Measurements from ENCODE around the gene SLC28A3.
A peak's percentile ranks its signal among the peaks of the same experiment; 100 is the strongest.

The SLC28A3 gene

GRCh38 chr9:84296146-84296843 is 44.3 kb downstream of the SLC28A3 start:
- no peak for DNase-seq

DNA sequence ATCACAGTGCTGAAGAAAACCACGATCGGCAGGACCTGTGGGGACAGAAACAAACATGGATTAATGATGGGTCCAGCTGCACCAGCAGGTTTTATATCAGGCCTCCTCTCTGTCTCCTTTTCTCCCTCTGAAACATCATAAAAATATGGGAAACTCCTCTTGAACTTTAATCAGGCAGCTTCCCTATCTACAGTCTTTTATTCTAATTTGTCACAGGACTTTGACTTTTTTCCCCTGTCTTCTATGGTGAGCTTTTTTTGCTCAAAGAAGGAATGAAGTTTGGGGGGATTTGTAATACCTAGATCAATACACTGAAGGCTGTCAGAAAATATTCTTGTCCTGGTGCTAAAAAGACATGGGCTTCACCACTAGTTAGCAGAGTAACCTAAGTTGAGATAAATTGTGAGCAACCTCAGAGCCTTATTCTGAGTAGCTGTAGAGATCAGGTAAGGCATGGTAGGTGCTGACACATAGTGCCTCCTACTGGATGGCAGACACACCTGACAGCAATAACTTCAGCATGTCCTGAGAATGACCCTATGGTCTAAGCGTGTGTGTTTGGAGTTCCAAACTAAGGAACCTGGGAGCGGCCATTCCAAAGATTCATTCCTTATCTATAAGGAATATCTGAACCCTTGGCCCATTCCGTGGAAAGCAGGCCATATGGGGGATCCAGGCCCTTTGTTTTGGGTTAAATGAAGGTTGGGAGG is 46.2 kb downstream of the SLC28A3 start:
- DNase-seq, result no peak

DNA sequence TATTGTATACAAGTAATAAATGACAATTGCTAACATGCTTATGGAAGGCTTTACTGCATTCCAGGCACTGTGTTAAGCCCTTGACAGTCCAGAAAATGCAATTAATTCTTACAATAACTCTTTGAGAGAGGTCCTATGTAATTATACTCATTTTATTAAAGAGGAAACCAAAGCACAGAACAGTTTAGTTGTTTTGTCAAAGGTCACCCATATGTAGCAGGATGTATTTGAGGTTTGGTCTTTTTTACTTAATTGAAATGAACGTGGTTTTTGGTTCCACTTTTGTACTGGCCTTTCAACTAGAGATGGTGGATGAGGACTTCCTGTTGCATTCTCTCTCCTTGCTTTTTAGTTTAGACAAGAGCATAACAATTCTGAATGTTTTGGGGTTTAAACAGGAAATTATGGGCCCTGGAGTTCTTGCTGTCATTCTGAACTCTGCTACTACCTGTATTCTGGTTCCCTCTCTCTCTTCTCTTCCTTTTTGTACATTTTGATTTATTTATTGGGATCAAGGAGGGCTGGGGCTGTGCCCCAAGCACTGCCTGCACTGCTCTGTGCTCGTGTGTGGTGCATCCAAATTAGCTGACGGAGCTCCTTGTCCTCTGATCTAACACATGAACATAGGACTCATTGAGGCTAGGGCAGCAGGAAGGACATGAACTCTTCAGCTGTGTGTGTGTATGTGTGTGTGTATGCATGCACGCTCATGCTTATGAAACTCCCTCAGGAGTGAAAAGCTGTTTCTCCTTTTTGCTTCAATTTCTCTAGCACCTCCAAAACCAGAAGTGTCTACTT is 47.4 kb downstream of the SLC28A3 start:
- DNase-seq, result no peak

DNA sequence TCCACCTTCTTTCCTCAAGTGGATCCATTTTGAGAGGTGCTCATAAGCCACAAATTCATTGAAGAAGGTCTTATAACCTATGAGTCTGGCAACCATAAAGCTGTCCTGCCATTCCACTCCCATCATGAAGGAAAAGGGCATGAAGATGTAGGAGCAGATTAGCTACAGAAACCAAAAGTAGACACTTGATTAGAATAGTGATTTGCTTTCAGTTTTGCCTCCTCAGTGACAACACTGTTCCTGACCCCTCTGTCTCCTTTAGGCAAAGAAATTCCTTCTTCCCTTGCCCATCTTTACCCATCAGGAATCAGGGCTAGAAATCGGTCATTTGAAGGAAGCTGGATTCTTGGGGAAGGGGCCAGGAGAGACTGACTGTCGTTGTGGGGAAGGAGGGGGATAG is 55.2 kb downstream of the SLC28A3 start:
- DNase-seq, result no peak

DNA sequence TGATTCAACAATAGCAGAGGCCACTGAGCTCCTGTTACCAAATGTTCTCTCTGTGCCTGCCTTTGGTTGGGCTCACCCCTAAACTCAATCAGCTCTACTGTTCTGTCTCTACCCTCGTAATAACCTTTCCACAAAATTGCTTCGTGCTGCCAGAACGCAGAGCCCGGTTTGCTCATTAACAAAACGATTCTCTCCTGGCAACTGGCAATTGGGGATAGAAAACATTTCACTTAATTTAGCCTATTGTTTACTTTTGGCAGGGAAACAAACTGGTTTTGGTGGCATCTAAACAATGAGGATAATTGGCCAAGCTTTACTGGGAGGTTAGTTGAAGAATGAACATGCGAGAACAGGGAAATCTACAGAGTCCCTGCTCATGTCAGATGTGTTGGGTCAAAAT is 56.6 kb downstream of the SLC28A3 start:
- DNase-seq, result no peak

DNA sequence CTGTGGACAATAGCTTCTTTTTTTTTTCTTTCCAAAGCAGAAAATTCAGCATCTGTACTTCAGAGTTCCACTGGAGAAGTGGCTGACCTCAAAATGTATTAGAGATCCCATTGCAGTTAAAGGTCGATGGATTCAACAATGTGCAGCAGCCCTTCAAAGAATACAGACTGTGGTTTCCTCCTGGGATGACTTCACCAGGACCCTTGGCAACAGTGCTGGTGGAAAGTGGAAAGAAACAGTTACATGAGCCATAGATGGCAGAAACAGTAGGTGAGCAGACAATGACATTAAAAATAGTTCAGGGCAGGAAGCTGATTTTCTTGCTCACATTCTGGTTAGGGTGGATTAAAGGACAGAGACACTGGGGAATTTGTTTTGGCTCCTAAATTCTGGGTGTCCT is 62.4 kb downstream of the SLC28A3 start:
- DNase-seq, result no peak

GRCh38 chr9:84277646-84278045 is 62.9 kb downstream of the SLC28A3 start:
- DNase-seq, result no peak

DNA sequence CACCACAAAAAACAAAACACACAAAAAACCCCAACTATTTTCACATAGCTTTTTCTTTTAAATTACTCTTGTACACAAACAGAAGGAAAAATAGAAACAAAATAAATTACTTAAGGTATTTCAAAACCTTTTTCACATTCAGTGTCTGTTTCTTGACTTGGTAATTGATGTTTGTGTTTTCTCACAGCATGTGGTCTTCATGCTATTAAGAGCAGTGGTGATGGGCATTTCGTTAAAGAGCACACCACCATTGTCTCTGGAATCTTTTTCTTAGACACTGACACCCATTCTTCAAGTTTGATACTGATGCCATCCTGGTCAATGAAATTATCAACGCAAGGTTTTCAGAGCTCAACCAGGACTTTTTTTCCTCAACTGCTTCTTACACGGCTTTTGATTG is 63.8 kb downstream of the SLC28A3 start:
- DNase-seq, result no peak

- no peak for DNase-seq
Observed at GRCh38 chr9:84271921-84272556, 68.5 kb downstream of the SLC28A3 start.

- DNase-seq, result peak; percentile 11
Observed at GRCh38 chr9:84271531-84271900, 69.0 kb downstream of the SLC28A3 start.

- no peak for DNase-seq
Observed at GRCh38 chr9:84270847-84271530, 69.6 kb downstream of the SLC28A3 start.

- no peak for DNase-seq
Observed at GRCh38 chr9:84266087-84266561, 74.4 kb downstream of the SLC28A3 start.

- DNase-seq, result no peak
Observed at GRCh38 chr9:84264307-84265029, 76.1 kb downstream of the SLC28A3 start.

- peak; percentile 17 for DNase-seq
Observed at GRCh38 chr9:84261070-84261746, 79.3 kb downstream of the SLC28A3 start.

- no peak for DNase-seq
Observed at GRCh38 chr9:84258371-84258770, 82.2 kb downstream of the SLC28A3 start.

DNA sequence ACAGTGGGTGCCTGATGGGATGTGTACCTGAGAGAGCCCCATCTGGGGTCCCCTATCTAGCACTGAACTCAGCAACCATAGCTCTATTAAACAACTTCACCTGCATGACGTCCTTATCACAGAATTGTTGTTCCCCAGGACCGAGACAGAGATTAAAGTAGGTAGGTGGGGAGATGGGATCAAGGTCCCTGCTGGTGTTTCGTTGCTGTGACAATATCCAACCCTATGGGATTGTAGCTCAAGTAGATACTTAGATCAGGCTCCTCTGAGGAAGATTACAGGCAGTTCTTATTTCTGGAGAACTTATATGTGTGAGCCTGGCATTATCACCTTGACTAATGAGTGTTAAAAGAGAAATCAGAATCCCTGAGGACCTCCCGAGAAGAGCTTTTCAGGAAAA is 84.9 kb downstream of the SLC28A3 start:
- no peak for DNase-seq

GRCh38 chr9:84254972-84255371 is 85.6 kb downstream of the SLC28A3 start:
- no peak for DNase-seq

- no peak for DNase-seq
Observed at GRCh38 chr9:84251921-84252320, 88.6 kb downstream of the SLC28A3 start.

GRCh38 chr9:84241817-84242373 is 98.7 kb downstream of the SLC28A3 start:
- DNase-seq, result no peak

GRCh38 chr9:84239343-84239742 is 101.2 kb downstream of the SLC28A3 start:
- DNase-seq, result no peak

- no peak for DNase-seq
Observed at GRCh38 chr9:84238652-84239051, 101.9 kb downstream of the SLC28A3 start.
